Karpas-422 (cell line): ENCODE results near the gene NDUFAF4. TPM values are rescaled to one million over a fixed set of nuclear protein-coding genes. Genes with fewer than 3 reads are reported as not detected.

Experiments used
- DNase-seq: peaks from one replicate; pipeline ENCODE4 v3.0.0-alpha.2; 2015
- H2AFZ ChIP-seq: fragments of 200-600 bp; sonication (generic); 2 replicates; pipeline ENCODE4 v1.6.1; 2014; ENCODE audit warnings: antibody characterized with exemption, low read length, mixed read lengths
- H3K27ac ChIP-seq: fragments of 200-600 bp; sonication (generic); 2 replicates; pipeline ENCODE4 v1.5.1; 2014; ENCODE audit warnings: mild to moderate bottlenecking, low read length, moderate library complexity
- H3K27me3 ChIP-seq: fragments of 200-600 bp; sonication (generic); 2 replicates; pipeline ENCODE4 v1.6.1; 2014; ENCODE audit warnings: low read length, mixed read lengths
- H3K36me3 ChIP-seq: fragments of 200-600 bp; sonication (generic); 2 replicates; pipeline ENCODE4 v1.6.1; 2014; ENCODE audit warnings: low read length, mixed read lengths; ENCODE audit not compliant: insufficient read depth
- H3K4me1 ChIP-seq: fragments of 200-600 bp; sonication (generic); 2 replicates; pipeline ENCODE4 v1.6.1; 2014; ENCODE audit warnings: mild to moderate bottlenecking, low read length, mixed read lengths
- H3K4me2 ChIP-seq: fragments of 200-600 bp; sonication (generic); 2 replicates; pipeline ENCODE4 v1.6.1; 2014; ENCODE audit warnings: low read length, low read depth, mild to moderate bottlenecking; ENCODE audit not compliant: poor library complexity, severe bottlenecking
- H3K4me3 ChIP-seq: fragments of 200-600 bp; sonication (generic); 2 replicates; pipeline ENCODE4 v1.5.1; 2014; ENCODE audit warnings: mild to moderate bottlenecking, antibody characterized with exemption, low read length, mixed read lengths
- H3K79me2 ChIP-seq: fragments of 200-600 bp; sonication (generic); 2 replicates; pipeline ENCODE4 v1.6.1; 2014; ENCODE audit warnings: mild to moderate bottlenecking, low read length, mixed read lengths
- H3K9ac ChIP-seq: fragments of 200-600 bp; sonication (generic); 2 replicates; pipeline ENCODE4 v1.6.0; 2014; ENCODE audit warnings: low read length
- H3K9me2 ChIP-seq: fragments of 200-600 bp; sonication (generic), shearing (Covaris generic); replicated peaks from 2 replicates; pipeline ENCODE4 v1.6.0; 2014; ENCODE audit warnings: mild to moderate bottlenecking, low read length, moderate library complexity; ENCODE audit not compliant: insufficient read depth
- H3K9me3 ChIP-seq: fragments of 300-700, 200-600 bp; sonication (generic); 2 replicates; pipeline ENCODE4 v1.6.1; 2014; ENCODE audit warnings: low read length, mixed read lengths
- H4K20me1 ChIP-seq: fragments of 200-600 bp; sonication (generic); 2 replicates; pipeline ENCODE4 v1.6.1; 2014; ENCODE audit warnings: mild to moderate bottlenecking, antibody characterized with exemption, low read length, low read depth; ENCODE audit not compliant: insufficient read depth
- total RNA-seq: library from RNA; depleted of rRNA; stranded (reverse); fragments of >200 nt; shearing (Covaris generic); gene quantifications from 2 replicates; pipeline ENCODE4 v1.2.3, GENCODE V29; 2014; ENCODE audit warnings: low replicate concordance

Gene NDUFAF4
- total RNA-seq, 1 experiment from 2014 or later = 45.5 TPM

DNA sequence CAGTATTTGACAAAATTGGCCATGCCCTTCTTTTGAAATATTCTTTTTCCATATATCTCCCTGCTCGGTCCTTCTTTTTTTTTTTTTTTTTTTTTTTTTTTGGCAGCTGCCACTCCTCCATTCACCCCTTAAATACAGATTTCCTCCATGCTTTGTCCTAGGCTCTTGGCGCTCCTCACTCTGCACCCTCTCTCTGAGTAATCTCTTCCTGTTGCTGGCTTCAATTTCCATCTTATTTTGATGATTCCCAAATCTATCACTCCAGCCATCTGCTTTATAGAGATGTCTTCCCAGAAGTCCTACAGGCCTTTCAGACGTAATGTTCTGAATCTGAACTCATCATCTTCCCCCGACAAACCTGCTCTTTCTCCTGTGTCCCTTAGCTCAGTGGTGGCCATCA is 14.1 kb upstream of the NDUFAF4 start:
- no peak overlapping the region for H3K9ac ChIP-seq
- no peak overlapping the region for H3K27ac ChIP-seq
- no peaks in the 10 kb centered on the region for H3K9me2 ChIP-seq
- no peaks in the 10 kb centered on the region for H3K79me2 ChIP-seq
- no peaks in the 10 kb centered on the region for H3K27me3 ChIP-seq
- no peaks in the 10 kb centered on the region for H3K36me3 ChIP-seq
- no peaks in the 10 kb centered on the region for H3K9me3 ChIP-seq
- no peak overlapping the region for H2AFZ ChIP-seq
- H3K4me3 ChIP-seq = no peak overlapping the region
- no peaks in the 10 kb centered on the region for H4K20me1 ChIP-seq
- H3K4me2 ChIP-seq = no peak overlapping the region
- no peak for DNase-seq
- no peaks in the 10 kb centered on the region for H3K4me1 ChIP-seq

DNA sequence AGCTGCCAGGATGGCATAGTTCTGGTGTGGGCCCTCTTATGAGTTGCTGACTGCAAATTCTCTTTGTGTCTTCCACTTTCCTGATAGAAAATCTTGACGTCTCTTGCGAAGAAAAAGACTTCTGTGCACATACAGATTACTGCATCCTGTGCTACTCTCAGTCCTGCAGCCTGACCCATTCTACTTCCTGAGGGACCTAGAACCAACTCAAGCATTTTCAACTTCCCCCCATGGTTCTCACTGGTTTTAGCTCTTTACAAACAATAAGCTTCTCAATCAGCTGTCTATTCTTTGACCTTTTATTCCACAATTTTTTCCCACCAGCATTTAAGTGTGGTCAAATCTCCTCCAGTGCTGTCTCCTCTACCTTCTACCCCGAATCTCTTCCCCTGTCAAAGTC is 13.5 kb upstream of the NDUFAF4 start:
- Histone ChIP-seq H3K27me3 (no peaks in the 10 kb centered on the region), H3K9ac (no peak overlapping the region), H3K79me2 (no peaks in the 10 kb centered on the region), H3K36me3 (no peaks in the 10 kb centered on the region), H3K27ac (no peak overlapping the region), H3K9me3 (no peaks in the 10 kb centered on the region), H3K9me2 (no peaks in the 10 kb centered on the region), H4K20me1 (no peaks in the 10 kb centered on the region), H2AFZ (no peak overlapping the region), H3K4me1 (no peaks in the 10 kb centered on the region), H3K4me3 (no peak overlapping the region), H3K4me2 (no peak overlapping the region)
- DNase-seq = no peak

DNA sequence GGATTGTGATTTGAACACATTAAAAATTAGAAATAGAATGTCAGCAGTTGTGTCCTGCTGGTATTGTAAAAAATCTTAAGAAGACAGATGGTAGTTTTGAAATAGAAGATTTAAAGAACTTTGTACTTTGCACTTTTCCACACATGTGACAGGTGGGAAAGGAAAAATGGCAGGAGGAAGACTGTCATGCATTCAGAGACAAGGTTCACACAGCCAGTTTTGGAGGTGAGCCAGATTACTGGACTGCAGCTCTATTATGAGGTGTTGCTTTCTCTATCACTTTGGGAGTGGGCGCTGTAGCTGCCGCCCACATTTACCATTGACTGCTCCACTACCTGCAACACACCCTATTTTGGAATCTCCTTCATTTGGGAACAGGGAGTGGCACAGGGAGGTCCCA is 12.1 kb upstream of the NDUFAF4 start:
- H3K79me2 ChIP-seq = no peaks in the 10 kb centered on the region
- no peaks in the 10 kb centered on the region for H3K9me2 ChIP-seq
- H3K36me3 ChIP-seq = no peaks in the 10 kb centered on the region
- no peak overlapping the region for H3K27ac ChIP-seq
- no peak for DNase-seq
- H3K4me2 ChIP-seq = no peak overlapping the region
- H3K9ac ChIP-seq = no peak overlapping the region
- H3K4me3 ChIP-seq = no peak overlapping the region
- no peaks in the 10 kb centered on the region for H3K4me1 ChIP-seq
- H2AFZ ChIP-seq = no peak overlapping the region
- H3K9me3 ChIP-seq = no peaks in the 10 kb centered on the region
- no peaks in the 10 kb centered on the region for H3K27me3 ChIP-seq
- no peaks in the 10 kb centered on the region for H4K20me1 ChIP-seq

DNA sequence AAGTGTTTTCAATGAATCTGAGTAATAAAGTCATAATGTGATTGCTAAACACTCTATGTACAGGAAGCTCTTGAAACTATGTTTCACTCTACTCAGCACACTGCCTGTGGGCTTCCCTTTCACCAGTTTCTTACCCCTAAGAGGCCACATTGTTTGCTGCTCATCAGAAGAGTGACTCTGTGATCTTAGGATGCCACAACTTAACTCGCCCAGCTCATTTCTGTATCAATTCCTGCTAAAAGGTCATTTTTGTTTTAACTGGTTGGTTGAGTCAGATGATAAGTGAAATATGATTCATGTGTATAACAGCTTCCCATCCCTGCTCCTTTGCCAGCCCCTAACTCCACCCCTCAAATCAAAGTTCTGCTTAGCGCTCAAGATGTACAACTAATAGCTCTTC is 9.8 kb upstream of the NDUFAF4 start:
- Histone ChIP-seq H3K4me3 (no peak overlapping the region), H3K27ac (no peak overlapping the region), H3K79me2 (no peaks in the 10 kb centered on the region), H3K9ac (no peak overlapping the region), H3K36me3 (no peaks in the 10 kb centered on the region), H3K4me2 (no peak overlapping the region), H3K4me1 (no peaks in the 10 kb centered on the region), H3K9me2 (no peaks in the 10 kb centered on the region), H2AFZ (no peak overlapping the region), H3K9me3 (no peaks in the 10 kb centered on the region), H4K20me1 (no peaks in the 10 kb centered on the region), H3K27me3 (no peaks in the 10 kb centered on the region)
- DNase-seq = no peak

DNA sequence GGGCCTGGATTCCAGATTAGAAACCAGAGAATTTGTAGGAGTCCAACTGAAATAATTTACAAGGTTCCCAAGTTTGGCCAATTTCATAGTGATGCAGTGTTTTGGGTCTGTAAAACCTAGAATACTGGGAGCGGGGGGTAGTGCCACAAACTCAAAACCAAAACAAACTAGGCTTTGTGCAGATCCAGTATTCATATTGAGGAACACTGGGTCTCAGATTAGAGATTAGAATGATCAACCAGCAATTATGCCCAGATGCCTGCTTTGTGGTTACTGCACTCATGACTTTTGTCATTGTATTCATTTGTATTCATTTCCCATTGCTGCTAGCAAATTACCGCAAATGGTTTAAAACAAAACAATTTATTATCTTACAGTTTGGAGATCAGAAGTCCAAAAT is 3.2 kb upstream of the NDUFAF4 start:
- no peak overlapping the region for H2AFZ ChIP-seq
- H4K20me1 ChIP-seq = peaks cover 16% of the 10 kb centered on the region; the same call in 1 of the 2 replicates
- no peak overlapping the region for H3K4me3 ChIP-seq
- no peaks in the 10 kb centered on the region for H3K9me3 ChIP-seq
- H3K79me2 ChIP-seq = peaks cover 17% of the 10 kb centered on the region
- H3K9me2 ChIP-seq = no peaks in the 10 kb centered on the region
- DNase-seq = no peak
- peaks cover 5% of the 10 kb centered on the region for H3K36me3 ChIP-seq
- H3K4me1 ChIP-seq = peaks cover 21% of the 10 kb centered on the region
- H3K27ac ChIP-seq = no peak overlapping the region
- H3K9ac ChIP-seq = no peak overlapping the region
- H3K4me2 ChIP-seq = no peak overlapping the region
- H3K27me3 ChIP-seq = no peaks in the 10 kb centered on the region

DNA sequence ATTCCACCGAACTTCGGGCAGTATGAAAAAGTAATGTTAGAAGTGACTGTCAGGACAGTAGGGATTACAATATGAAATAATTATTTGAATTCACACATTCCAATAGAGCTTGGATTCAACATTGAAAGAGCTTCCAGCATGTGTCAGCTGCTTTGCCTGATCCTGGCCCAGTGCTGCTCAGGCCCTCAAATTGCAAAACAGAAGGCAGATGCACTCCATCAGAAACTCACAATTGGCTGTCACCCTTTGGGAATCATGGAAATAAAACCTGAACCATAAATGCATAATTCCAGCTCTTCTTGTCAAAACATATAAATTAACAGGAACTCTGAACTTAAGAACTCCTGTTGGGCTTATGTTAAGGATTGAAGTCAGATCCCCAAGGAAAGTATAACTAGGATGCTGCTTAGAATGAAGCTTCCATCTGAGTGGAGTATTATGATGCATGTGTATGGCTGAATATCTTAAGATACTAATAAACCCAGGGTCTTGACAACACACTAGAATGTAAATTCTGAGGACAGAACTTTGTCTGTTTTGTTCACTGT is 1.8 kb upstream of the NDUFAF4 start:
- H3K4me2 ChIP-seq = no peak overlapping the region
- peaks cover 23% of the 10 kb centered on the region for H4K20me1 ChIP-seq
- no peak for DNase-seq
- H3K9me2 ChIP-seq = no peaks in the 10 kb centered on the region
- H3K4me1 ChIP-seq = peaks cover 26% of the 10 kb centered on the region
- no peak overlapping the region for H3K4me3 ChIP-seq
- H3K27me3 ChIP-seq = no peaks in the 10 kb centered on the region
- H3K79me2 ChIP-seq = peaks cover 30% of the 10 kb centered on the region
- no peak overlapping the region for H3K27ac ChIP-seq
- H3K9ac ChIP-seq = no peak overlapping the region
- H3K36me3 ChIP-seq = peaks cover 19% of the 10 kb centered on the region
- no peaks in the 10 kb centered on the region for H3K9me3 ChIP-seq
- no peak overlapping the region for H2AFZ ChIP-seq

DNA sequence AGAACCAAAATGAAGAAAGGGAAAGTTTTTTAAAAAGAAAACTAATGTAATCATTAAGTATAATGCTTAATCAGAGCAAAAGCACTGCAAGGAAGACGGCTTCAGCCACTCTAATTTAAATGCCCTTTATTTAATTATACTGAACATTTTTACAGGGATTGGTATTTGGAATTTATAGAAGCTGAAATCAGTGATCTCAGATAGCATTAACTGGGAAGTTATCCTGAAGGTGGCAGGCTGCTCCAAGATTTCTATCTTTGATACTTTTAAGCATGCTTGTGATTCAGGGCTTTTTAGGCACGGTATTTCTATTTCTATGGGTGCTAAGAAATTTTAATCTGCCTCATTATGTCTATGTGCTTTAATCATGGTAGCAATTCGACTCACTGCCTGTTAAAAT is 1.3 kb upstream of the NDUFAF4 start:
- Histone ChIP-seq H2AFZ (no peak overlapping the region), H3K9me3 (no peaks in the 10 kb centered on the region), H3K9me2 (no peaks in the 10 kb centered on the region), H3K4me1 (peaks cover 26% of the 10 kb centered on the region), H3K27ac (no peak overlapping the region), H3K79me2 (peaks cover 33% of the 10 kb centered on the region), H3K4me2 (peak overlapping the region; percentile 87), H3K9ac (peak overlapping the region; percentile 98; the same call in 1 of the 2 replicates), H3K4me3 (peak overlapping the region; percentile 97; the same call in 1 of the 2 replicates), H3K27me3 (no peaks in the 10 kb centered on the region), H4K20me1 (peaks cover 26% of the 10 kb centered on the region), H3K36me3 (peaks cover 23% of the 10 kb centered on the region)
- DNase-seq = no peak

DNA sequence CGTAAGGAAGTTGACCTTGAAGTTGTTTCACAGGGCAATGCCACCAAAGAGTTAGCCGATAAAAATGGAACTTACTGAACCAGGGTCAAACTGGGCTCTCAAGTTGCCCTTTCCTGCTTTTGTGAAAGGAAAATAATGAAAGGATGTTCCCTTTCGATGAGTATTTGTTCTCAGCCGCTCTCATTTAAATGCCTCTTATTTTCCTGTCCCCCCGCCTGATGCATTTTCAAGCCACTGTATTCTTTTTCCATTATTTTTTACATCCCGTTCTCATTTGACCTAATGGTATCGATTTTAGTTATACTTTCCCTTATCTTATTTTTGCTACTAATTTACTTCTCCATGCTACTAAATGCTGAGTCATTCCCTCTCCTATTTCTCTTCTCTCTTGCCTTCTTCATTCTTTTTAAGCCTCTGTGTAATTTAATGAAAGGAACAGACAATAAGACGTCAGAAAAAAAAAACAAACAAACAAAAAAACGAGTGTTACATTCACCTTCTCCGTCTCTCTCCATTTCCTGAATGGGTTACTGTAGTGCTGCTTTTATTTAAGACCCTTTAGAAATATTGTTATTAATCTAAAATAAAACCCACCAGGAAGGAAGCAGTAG is 655 bp upstream of the NDUFAF4 start:
- Histone ChIP-seq H3K79me2 (peaks cover 34% of the 10 kb centered on the region), H3K36me3 (peaks cover 29% of the 10 kb centered on the region), H4K20me1 (peaks cover 29% of the 10 kb centered on the region), H3K9ac (peak overlapping the region; percentile 98), H3K4me3 (peak overlapping the region; percentile 97), H2AFZ (peak overlapping the region; percentile 93), H3K27ac (peak overlapping the region; percentile 7; the same call in 1 of the 2 replicates), H3K9me3 (no peaks in the 10 kb centered on the region), H3K9me2 (no peaks in the 10 kb centered on the region), H3K4me1 (peaks cover 26% of the 10 kb centered on the region), H3K4me2 (peak overlapping the region; percentile 87), H3K27me3 (no peaks in the 10 kb centered on the region)
- DNase-seq = peak; percentile 57
